T-helper 1 cell treated with Interleukin-12 subunit alpha and Interleukin-12 subunit beta and Interleukin-4 antibody, amounts not matched to agents 30 μg/mL and 1 μg/mL, for 36 hours (primary cell): Measurements from ENCODE around the gene CHMP1A.
A peak's percentile ranks its signal among the peaks of the same experiment; 100 is the strongest.

Source experiments
- H3K27ac Mint-ChIP-seq: one replicate; pipeline ENCODE4 v1.8.0; 2021; ENCODE audit warnings: mild to moderate bottlenecking, mixed read lengths
- H3K27me3 Mint-ChIP-seq: one replicate; pipeline ENCODE4 v1.8.0; 2021; ENCODE audit warnings: low read depth, mixed read lengths
- H3K36me3 Mint-ChIP-seq: one replicate; pipeline ENCODE4 v1.8.0; 2021; ENCODE audit warnings: low read depth, mixed read lengths
- H3K4me1 Mint-ChIP-seq: one replicate; pipeline ENCODE4 v1.8.0; 2021; ENCODE audit warnings: low read depth, mixed read lengths
- H3K4me3 Mint-ChIP-seq: one replicate; pipeline ENCODE4 v1.8.0; 2021; ENCODE audit warnings: mild to moderate bottlenecking, moderate library complexity, mixed read lengths
- H3K9me3 Mint-ChIP-seq: one replicate; pipeline ENCODE4 v1.8.0; 2021; ENCODE audit warnings: mixed read lengths

The CHMP1A gene

DNA sequence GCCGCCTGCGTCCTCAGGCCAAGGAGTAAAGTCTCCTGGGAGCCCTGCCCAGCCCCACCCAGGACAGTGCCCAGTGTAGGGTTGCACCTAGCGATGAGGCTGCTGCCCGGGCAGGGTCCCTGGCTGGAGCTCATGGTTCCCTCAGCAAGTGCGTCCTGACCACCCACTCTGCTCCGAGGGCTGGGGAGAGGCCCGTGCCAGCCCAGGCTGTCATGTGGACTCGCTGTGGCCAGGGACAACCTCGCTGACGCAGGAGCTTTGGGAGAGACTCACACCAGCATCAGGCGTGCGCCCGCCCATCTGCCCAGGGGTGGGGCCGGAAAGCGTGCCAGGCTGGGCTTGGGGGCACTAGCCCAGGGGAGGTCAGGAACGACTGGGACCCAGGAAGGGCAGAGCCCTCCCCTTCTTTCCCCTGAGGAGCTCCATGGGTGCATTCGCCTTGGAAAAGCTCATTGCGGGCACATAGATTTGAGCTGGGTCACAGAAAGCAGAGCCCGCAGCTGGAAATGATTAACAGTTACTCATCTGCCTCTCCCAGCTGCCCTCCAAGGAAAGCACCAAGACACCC, 24.4 kb downstream of the CHMP1A start:
- H3K4me3 Mint-ChIP-seq = no peak overlapping the region
- no peak overlapping the region for H3K27ac Mint-ChIP-seq
- H3K4me1 Mint-ChIP-seq = no peaks in the 10 kb centered on the region
- no peaks in the 10 kb centered on the region for H3K9me3 Mint-ChIP-seq
- no peaks in the 10 kb centered on the region for H3K27me3 Mint-ChIP-seq
- no peaks in the 10 kb centered on the region for H3K36me3 Mint-ChIP-seq

DNA sequence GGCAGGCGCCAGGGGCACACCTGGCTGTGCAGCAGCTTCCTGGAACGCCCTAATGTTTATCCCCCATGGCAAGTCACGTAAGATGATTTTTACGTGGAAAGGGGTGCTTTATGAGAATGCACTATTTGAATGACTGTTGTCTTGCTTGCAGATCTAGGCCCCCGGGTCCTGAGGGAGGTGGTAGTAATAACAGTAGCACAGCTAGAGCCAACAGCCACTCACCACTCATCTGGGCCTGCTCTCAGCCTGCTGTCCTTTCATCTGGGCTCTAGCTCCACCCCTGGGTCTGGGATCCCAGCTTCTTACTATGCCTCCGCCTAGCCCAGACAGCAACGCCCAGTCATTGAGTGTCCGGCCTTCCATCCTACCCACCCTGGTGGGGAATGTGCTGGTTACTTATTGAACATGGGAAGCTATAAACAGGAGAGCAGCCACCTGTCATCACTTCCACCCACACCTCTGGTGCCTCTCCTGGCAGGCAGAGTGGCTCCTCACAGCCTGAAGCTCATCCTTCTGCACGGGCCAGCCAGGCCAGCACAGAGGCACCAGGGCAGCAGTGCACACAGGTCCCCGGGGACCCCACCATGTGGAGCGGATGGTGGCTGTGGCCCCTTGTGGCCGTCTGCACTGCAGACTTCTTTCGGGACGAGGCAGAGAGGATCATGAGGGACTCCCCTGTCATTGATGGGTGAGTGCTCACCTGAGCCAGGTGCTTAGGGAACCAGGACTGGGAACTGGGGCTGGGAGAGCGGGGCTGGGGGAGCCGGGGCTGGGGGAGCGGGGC, 27.5 kb downstream of the CHMP1A start:
- Mint-ChIP-seq H3K4me1 (no peaks in the 10 kb centered on the region), H3K36me3 (no peaks in the 10 kb centered on the region), H3K4me3 (no peak overlapping the region), H3K27me3 (no peaks in the 10 kb centered on the region), H3K9me3 (no peaks in the 10 kb centered on the region), H3K27ac (no peak overlapping the region)

DNA sequence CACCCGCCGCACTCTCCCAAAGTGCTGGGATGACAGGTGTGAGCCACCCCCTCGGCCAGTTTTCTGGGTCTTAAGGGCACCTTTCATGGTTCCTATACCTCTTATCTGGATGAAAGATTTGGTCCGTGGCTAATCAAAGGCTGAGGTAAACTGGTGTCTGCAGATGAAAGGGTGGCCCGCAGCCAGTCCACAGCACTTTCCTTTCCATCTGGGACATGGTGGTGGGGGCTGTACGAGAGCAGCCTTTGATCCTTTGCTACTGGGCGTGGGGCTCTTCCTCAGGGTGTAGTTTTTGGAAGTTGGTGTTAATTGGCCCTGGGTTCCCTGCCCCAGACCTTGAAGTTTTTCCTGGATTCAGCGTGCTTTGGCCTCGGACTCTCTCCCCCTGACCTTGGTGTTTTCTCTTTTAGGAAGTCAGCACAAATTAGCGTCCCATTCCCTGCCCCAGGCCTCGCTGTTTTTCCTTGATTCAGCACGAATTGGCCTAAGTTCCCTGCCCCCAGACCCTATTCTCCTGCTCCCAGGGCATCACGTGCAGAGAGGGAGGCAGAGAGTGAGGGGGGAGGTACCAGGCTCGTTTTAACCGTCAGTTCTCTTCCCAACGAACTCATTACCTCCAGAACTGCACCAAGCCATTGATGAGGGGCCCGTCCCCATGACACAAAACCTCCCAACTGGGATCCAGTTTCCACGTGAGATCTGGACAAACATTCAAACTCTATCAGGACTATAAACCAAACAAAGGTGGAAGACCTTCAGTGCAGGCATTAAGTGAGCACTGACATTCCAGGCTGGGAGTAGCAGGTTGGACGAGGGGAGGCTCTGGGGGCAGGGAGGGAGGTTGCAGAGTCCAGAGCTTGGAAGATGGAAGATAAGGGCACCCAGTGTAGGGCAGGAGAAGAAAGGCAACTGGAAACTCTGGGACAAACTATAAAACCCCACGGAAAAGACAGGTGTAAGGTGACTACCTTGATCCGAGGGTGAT, 32.4 kb downstream of the CHMP1A start:
- Mint-ChIP-seq H3K4me3 (no peak overlapping the region), H3K36me3 (no peaks in the 10 kb centered on the region), H3K4me1 (no peaks in the 10 kb centered on the region), H3K27ac (no peak overlapping the region), H3K9me3 (no peaks in the 10 kb centered on the region), H3K27me3 (peaks cover 15% of the 10 kb centered on the region)

DNA sequence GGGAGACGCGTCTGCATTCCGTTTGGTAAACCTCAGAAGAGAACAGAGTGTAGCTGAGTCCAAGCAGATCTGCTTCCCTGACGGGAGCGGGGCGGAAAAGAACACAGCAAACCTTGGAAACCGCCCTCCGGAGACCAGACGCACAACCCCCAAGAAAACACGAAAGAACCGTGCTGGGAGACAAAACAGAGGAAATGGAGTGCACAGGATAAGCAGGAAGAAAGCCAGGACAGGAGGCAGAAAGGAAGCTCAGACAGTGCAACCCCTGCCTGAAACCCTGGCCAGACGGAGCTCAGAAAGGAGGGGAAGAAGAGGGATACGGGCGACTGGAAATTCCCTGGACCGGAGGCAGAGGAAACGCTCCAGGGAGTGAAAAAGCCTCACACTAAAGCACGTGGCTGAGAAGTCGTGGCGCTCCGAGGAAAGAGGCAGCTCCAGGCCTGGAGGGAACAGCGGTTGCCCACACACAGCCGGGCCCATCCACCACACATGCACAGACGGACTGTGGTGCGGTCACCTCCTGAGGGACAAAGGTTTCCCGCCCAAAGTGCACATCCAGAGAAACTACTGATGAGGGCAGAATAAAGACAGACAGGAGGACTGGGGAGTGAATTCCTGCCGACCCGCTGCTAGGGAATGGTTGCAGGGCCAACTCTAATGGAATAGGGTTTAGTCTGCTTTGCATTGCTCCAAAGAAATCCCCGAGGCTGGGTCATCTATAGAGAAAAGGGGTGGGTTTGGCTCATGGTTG, 33.8 kb downstream of the CHMP1A start:
- H3K9me3 Mint-ChIP-seq = no peaks in the 10 kb centered on the region
- no peak overlapping the region for H3K27ac Mint-ChIP-seq
- no peaks in the 10 kb centered on the region for H3K4me1 Mint-ChIP-seq
- peaks cover 15% of the 10 kb centered on the region for H3K27me3 Mint-ChIP-seq
- no peaks in the 10 kb centered on the region for H3K36me3 Mint-ChIP-seq
- H3K4me3 Mint-ChIP-seq = no peak overlapping the region

DNA sequence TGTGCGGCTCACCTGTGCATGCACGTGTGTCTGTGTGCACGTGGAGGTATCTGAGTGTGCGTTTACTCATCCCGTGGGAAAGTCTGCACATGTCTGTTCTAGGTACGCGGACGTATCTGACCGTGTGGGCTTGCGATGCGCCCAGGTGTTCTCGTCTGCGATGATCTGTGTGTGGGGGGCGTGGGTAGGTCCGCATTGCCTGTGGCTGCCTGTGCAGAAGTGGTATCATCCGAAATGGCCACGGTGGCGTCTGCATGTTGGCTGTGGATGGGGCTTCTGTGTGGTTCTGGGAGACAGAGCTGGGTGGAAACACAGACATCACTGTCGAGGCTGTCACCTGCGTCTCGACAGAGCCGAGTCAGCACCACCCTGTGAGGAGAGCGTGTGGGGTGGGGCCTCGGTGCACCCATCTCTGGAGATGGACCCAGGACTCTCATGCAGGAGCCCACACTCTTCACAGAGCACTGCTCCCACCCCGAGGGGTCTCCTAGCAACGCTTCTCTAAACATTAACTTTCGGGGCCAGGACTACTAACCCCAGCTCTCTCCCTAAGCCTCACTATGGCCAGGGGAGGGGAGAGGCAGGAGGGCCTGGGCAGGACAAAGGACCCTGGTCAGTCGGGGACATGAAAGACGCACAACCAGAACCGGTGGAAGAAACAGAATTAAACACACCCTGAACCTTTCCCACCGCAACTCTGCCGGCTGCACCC, 35.7 kb downstream of the CHMP1A start:
- Mint-ChIP-seq H3K9me3 (no peaks in the 10 kb centered on the region), H3K4me1 (no peaks in the 10 kb centered on the region), H3K36me3 (no peaks in the 10 kb centered on the region), H3K27me3 (peaks cover 15% of the 10 kb centered on the region), H3K4me3 (no peak overlapping the region), H3K27ac (no peak overlapping the region)

DNA sequence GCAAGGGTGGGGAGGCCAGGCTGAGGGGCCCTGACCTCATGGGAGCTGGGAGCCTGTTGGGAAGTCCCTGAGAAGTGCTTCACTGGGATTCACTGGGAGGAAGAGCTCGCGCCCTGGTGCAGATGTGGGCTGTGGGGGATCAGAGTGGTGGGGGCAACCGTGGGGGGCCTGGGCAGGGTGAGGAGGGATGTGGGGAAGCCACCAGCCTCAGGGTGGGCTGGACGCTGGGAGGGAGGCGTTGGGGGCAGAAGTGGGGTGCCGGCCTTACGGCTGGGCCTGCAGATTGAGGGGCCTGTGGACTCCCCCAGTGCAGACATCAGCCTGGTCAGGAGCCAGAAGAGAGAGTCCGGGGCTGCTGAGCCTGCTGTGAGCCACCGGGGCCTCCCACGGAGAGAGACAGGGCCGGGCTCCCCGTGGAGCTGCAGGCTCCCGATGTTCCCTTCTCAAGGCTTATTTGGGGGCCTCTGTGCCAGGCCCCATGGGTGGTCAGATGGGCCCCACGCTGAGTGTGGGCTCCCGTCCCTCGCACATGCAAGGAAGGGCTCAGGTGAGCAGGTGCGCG, 36.3 kb downstream of the CHMP1A start:
- Mint-ChIP-seq H3K4me1 (peaks cover 4% of the 10 kb centered on the region), H3K9me3 (peaks cover 5% of the 10 kb centered on the region), H3K4me3 (no peak overlapping the region), H3K27me3 (peaks cover 15% of the 10 kb centered on the region), H3K36me3 (no peaks in the 10 kb centered on the region), H3K27ac (no peak overlapping the region)

DNA sequence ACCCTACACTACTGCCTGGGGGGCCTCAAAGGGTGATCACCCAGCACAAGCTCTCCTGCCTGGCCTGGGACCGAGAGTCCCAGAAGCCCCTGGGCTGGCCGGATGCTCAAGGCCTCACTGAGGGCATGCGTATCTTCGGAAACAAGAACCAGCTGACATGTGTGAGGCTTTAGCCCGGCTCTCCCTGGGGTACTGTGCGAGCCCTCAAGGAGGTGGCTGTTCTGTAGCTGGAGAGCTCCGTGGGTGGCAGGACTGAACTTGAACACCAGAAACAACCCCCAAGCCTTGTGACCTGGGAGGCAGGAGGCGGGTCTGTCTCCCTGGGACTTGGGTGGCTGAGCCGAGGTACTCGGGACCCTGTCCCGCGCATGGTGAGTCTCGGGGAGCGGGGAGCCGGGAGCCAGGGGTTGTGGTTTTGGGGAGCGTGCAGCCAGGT, 37.1 kb downstream of the CHMP1A start:
- peaks cover 15% of the 10 kb centered on the region for H3K27me3 Mint-ChIP-seq
- H3K9me3 Mint-ChIP-seq = peaks cover 7% of the 10 kb centered on the region
- H3K4me3 Mint-ChIP-seq = no peak overlapping the region
- peaks cover 4% of the 10 kb centered on the region for H3K4me1 Mint-ChIP-seq
- H3K36me3 Mint-ChIP-seq = no peaks in the 10 kb centered on the region
- no peak overlapping the region for H3K27ac Mint-ChIP-seq

DNA sequence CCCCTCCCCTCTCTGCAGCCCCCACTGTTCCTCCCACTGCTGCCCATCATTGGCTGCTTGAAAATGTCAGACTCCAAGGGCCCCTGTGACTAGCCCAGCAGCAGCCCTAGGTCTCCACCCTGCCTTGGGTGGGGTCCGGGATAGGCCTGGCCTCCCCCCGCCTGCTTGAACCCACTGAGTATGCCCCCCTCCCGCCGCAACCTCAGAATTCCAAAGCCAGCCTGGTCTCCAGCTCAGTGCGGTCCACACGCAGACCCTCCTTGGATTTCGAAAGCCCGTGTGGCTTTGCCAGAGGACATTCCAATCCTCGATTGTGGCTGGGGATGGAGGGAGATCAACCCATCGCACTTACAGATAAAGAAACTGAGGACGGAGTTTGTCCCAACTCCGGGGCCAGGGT, 37.7 kb downstream of the CHMP1A start:
- Mint-ChIP-seq H3K4me3 (no peak overlapping the region), H3K36me3 (no peaks in the 10 kb centered on the region), H3K27me3 (peaks cover 15% of the 10 kb centered on the region), H3K9me3 (peaks cover 7% of the 10 kb centered on the region), H3K27ac (no peak overlapping the region), H3K4me1 (peaks cover 4% of the 10 kb centered on the region)

DNA sequence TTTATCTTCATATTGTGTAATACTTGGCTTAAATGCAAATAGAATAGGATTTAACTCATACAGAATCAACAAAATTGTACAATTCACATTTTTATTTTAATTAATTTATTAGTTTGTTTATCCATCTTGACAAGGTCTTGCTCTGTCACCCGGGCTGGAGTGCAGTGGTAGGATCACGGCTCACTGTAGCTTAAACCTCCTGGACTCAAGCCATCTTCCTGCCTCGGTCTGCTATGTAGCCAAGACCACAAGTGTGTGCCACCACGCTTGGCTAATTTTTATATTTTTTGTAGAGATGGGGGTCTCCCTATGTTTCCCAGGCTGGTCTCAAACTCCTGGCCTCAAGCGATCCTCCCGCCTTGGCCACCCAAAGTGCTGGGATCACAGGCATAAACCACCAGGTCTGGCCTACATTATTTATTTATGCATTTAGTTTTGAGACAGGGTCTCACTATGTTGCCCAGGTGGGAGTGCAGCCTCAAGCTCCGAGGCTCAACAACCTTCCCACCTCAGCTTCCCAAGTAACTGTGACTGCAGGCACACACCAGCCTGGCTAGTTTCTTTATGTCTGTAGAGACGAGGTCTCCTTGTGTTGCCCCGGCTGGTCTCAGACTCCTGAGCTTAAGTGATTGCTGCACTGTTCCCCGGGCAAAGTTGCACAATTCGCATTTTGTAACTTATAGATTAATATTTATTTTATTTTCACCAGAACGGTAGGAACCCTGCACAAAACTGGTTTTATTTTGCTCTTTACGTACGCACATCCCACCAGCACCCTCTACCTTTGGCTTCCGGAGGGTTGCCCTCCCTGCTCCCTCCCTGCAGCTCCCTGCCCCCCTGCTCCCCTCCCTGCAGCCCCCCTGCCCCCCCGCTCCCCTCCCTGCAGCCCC, 39.2 kb downstream of the CHMP1A start:
- no peak overlapping the region for H3K4me3 Mint-ChIP-seq
- no peaks in the 10 kb centered on the region for H3K36me3 Mint-ChIP-seq
- no peak overlapping the region for H3K27ac Mint-ChIP-seq
- H3K9me3 Mint-ChIP-seq = peaks cover 7% of the 10 kb centered on the region
- peaks cover 5% of the 10 kb centered on the region for H3K27me3 Mint-ChIP-seq
- H3K4me1 Mint-ChIP-seq = peaks cover 4% of the 10 kb centered on the region

DNA sequence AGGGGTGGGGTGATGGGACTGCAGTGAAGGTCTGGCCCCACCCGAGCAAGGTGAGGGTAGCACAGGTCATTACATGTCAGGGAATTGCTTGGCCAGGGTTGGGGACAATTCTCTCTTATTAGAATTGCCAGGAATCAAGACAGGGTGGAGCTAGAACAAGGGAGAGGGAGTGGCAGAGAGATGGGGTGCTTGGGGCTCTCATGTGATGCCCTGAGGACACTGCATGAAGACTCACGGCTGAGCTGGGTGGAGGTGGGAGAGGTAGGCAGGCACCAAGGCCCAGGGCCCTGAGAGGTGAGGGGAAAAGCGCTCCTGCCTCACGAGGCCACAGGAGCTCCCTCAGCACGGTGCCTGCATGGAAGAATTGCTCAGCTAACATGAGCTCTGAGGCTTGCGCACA, 40.5 kb downstream of the CHMP1A start:
- H3K4me3 Mint-ChIP-seq = no peak overlapping the region
- no peaks in the 10 kb centered on the region for H3K27me3 Mint-ChIP-seq

DNA sequence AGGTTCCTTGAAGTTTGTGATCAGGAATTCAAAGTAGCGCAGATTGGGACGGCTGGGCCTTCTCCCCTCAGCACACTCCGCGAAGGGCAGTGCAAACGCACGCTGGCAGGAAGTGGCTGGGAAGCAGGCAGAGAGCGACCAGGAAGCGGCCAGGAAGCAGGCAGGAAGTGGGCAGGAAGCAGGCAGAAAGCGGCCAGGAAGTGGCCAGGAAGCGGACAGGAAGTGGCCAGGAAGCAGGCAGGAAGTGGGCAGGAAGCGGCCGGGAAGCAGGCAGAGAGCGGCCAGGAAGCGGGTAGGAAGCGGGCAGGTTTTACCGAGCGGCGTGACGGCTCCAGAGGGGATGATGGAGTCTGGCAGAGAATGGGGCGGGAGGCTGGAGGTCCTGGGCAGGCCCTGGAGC, 40.9 kb downstream of the CHMP1A start:
- Mint-ChIP-seq H3K4me1 (peaks cover 4% of the 10 kb centered on the region), H3K9me3 (peaks cover 7% of the 10 kb centered on the region), H3K27me3 (no peaks in the 10 kb centered on the region), H3K27ac (peak overlapping the region; percentile 89), H3K36me3 (no peaks in the 10 kb centered on the region), H3K4me3 (peak overlapping the region; percentile 17)

More for the DNA sequence above, 40.5 kb downstream of the CHMP1A start:
- Mint-ChIP-seq H3K4me1 (peaks cover 4% of the 10 kb centered on the region), H3K27ac (peak overlapping the region; percentile 89), H3K36me3 (no peaks in the 10 kb centered on the region), H3K9me3 (peaks cover 7% of the 10 kb centered on the region)

DNA sequence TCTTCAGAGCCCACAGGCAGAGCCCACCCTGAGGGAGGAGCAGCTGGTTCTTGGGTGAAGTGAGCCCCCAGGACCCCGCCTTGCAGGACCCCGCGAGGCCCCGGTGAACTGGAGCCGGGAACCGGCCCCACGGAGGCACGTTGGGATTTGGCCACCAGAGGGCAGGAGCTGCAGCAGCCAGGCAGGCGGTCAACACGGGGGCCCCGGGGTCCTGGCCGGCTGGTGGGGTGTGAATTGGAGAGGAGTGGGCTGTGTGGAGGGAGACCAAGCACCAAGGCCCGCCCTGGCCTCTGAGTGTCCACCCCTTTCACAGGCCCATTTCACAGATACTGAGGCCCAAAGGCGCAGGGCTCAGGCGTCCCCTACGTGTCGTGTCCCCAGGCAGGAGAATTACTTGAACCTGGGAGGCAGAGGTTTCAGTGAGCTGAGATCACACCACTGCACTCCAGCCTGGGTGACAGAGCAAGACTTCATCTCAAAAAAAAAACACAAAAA, 41.9 kb downstream of the CHMP1A start:
- Mint-ChIP-seq H3K9me3 (peaks cover 7% of the 10 kb centered on the region), H3K27ac (peak overlapping the region; percentile 36), H3K27me3 (no peaks in the 10 kb centered on the region), H3K36me3 (no peaks in the 10 kb centered on the region), H3K4me1 (peaks cover 4% of the 10 kb centered on the region), H3K4me3 (no peak overlapping the region)
